HepG2 (cell line): ENCODE results near the gene ACAT2. TPM values are rescaled to one million over a fixed set of nuclear protein-coding genes. Genes with fewer than 3 reads are reported as not detected.

ENCODE experiments used
- ARHGAP35 ChIP-seq: sonication (generic); formaldehyde crosslinking; IDR thresholded peaks from 2 replicates; pipeline ENCODE4 v1.9.0; 2022; ENCODE audit warnings: mild to moderate bottlenecking, inconsistent platforms, moderate library complexity, missing genetic modification reagents, borderline replicate concordance
- ATF7 ChIP-seq, 2 experiments: fragments of 450-650 bp in 1 of 2; sonication (generic) in 1 of 2; formaldehyde crosslinking in 1 of 2; IDR thresholded peaks; 2 replicates each; pipeline versions ENCODE4 v1.4.0 to v1.6.1; 2016 to 2020; ENCODE audit warnings: antibody characterized with exemption in 1 of 2, mild to moderate bottlenecking in 1 of 2, missing genetic modification reagents in 1 of 2
- ELF4 ChIP-seq: sonication (generic); formaldehyde crosslinking; IDR thresholded peaks from 2 replicates; pipeline ENCODE4 v1.5.0; 2020; ENCODE audit warnings: missing genetic modification reagents, mild to moderate bottlenecking, moderate library complexity, borderline replicate concordance
- FOXK2 ChIP-seq: fragments of 450-650 bp; IDR thresholded peaks from 2 replicates; pipeline ENCODE4 v1.6.1; 2016
- HIVEP1 ChIP-seq: sonication (generic); formaldehyde crosslinking; IDR thresholded peaks from 2 replicates; pipeline ENCODE4 v1.4.0; 2020; ENCODE audit warnings: mild to moderate bottlenecking, missing genetic modification reagents
- HOXA9 ChIP-seq: sonication (generic); formaldehyde crosslinking; IDR thresholded peaks from 2 replicates; pipeline ENCODE4 v1.8.1; 2022; ENCODE audit warnings: missing genetic modification reagents, mild to moderate bottlenecking, moderate library complexity, borderline replicate concordance
- PHF8 ChIP-seq: sonication (generic); formaldehyde crosslinking; IDR thresholded peaks from 2 replicates; pipeline ENCODE4 v1.5.0; 2020; ENCODE audit warnings: missing genetic modification reagents
- SCMH1 ChIP-seq: sonication (generic); formaldehyde crosslinking; IDR thresholded peaks from 2 replicates; pipeline ENCODE4 v1.9.0; 2021; ENCODE audit warnings: missing genetic modification reagents, mild to moderate bottlenecking, borderline replicate concordance
- SNRNP70 ChIP-seq: fragments of 200-400 bp; formaldehyde crosslinking; IDR thresholded peaks from 2 replicates; pipeline ENCODE4 v1.6.1; 2017; ENCODE audit warnings: mild to moderate bottlenecking, low read depth, low read length, moderate library complexity
- TBX3 ChIP-seq: fragments of 450-650 bp; IDR thresholded peaks from 2 replicates; pipeline ENCODE4 v1.6.1; 2017; ENCODE audit warnings: antibody characterized with exemption, mild to moderate bottlenecking, inconsistent platforms, borderline replicate concordance
- TOPORS ChIP-seq: sonication (generic); formaldehyde crosslinking; IDR thresholded peaks from 2 replicates; pipeline ENCODE4 v1.8.0; 2023; ENCODE audit warnings: mild to moderate bottlenecking, missing genetic modification reagents
- ZBTB7B ChIP-seq: sonication (generic); formaldehyde crosslinking; IDR thresholded peaks from 2 replicates; pipeline ENCODE4 v1.4.0; 2020; ENCODE audit warnings: missing genetic modification reagents
- ZFP36 ChIP-seq: fragments of 150-350 bp; IDR thresholded peaks from 2 replicates; pipeline ENCODE4 v1.6.1; 2018; ENCODE audit warnings: borderline replicate concordance, low read length, low read depth; ENCODE audit not compliant: partially characterized antibody
- ZFX ChIP-seq: sonication (generic); formaldehyde crosslinking; IDR thresholded peaks from 2 replicates; pipeline ENCODE4 v1.4.0; 2020; ENCODE audit warnings: mild to moderate bottlenecking, low read depth, missing genetic modification reagents, moderate library complexity
- ZNF160 ChIP-seq: sonication (generic); formaldehyde crosslinking; IDR thresholded peaks from 2 replicates; pipeline ENCODE4 v1.8.0; 2022; ENCODE audit warnings: mild to moderate bottlenecking, inconsistent platforms, missing genetic modification reagents
- ZNF234 ChIP-seq: sonication (generic); formaldehyde crosslinking; conservative IDR thresholded peaks from 2 replicates; pipeline ENCODE4 v1.5.1; 2020; ENCODE audit warnings: mild to moderate bottlenecking, missing genetic modification reagents
- ZNF354B ChIP-seq: sonication (generic); formaldehyde crosslinking; IDR thresholded peaks from 2 replicates; pipeline ENCODE4 v1.8.0; 2022; ENCODE audit warnings: mild to moderate bottlenecking, missing genetic modification reagents
- ZNF441 ChIP-seq: sonication (generic); formaldehyde crosslinking; IDR thresholded peaks from 2 replicates; pipeline ENCODE4 v1.7.0; 2021; ENCODE audit warnings: missing genetic modification reagents, borderline replicate concordance
- ZNF552 ChIP-seq: sonication (generic); formaldehyde crosslinking; IDR thresholded peaks from 2 replicates; pipeline ENCODE4 v1.9.0; 2022; ENCODE audit warnings: missing genetic modification reagents, mild to moderate bottlenecking, borderline replicate concordance
- ZNF7 ChIP-seq: IDR thresholded peaks from 2 replicates; pipeline ENCODE4 v1.6.1; 2016; ENCODE audit warnings: missing biosample characterization, missing genetic modification reagents
- ZNF703 ChIP-seq: sonication (generic); formaldehyde crosslinking; IDR thresholded peaks from 2 replicates; pipeline ENCODE4 v1.5.1; 2020; ENCODE audit warnings: missing genetic modification reagents, mild to moderate bottlenecking, moderate library complexity, borderline replicate concordance
- ZNF720 ChIP-seq: sonication (generic); formaldehyde crosslinking; IDR thresholded peaks from 2 replicates; pipeline ENCODE4 v1.4.0; 2020; ENCODE audit warnings: missing genetic modification reagents
- polyA plus RNA-seq, 8 experiments: library from polyadenylated mRNA; depleted of rRNA in 3 of 8; stranded (reverse) in 7 of 8; unstranded in 1 of 8; fragments of >200 nt; fragmentation: Illumina TruSeq in 4 of 8; extraction: Trizol in 4 of 8; gene quantifications; 2 replicates each; pipeline versions ENCODE4 v1.2.1 to v1.2.3, GENCODE V29; 2011 to 2016; ENCODE audit warnings: low read depth in 4 of 8, missing spikeins in 1 of 8, mixed read lengths in 1 of 8; ENCODE audit not compliant: insufficient read depth in 1 of 8
- total RNA-seq, 5 experiments: library from RNA; depleted of rRNA; stranded (reverse); fragments of >200 nt; fragmentation: Illumina TruSeq; extraction: Trizol; gene quantifications; 2 replicates each; pipeline ENCODE4 v1.2.3, GENCODE V29; 2016; ENCODE audit warnings: low read depth in 1 of 5
- TF ChIP-seq, protein P1 (sequence below): IDR thresholded peaks from 2 replicates; pipeline ENCODE4 v1.6.1; 2016; ENCODE audit warnings: control low read depth
- TF ChIP-seq, protein P2 (sequence below): sonication (generic); formaldehyde crosslinking; IDR thresholded peaks from 2 replicates; pipeline ENCODE4 v1.4.0; 2020; ENCODE audit warnings: mild to moderate bottlenecking, missing genetic modification reagents
- TF ChIP-seq, protein P3 (sequence below): sonication (generic); formaldehyde crosslinking; conservative IDR thresholded peaks from 2 replicates; pipeline ENCODE4 v1.4.0; 2020; ENCODE audit warnings: missing genetic modification reagents
- TF ChIP-seq, protein P4 (sequence below): sonication (generic); formaldehyde crosslinking; IDR thresholded peaks from 2 replicates; pipeline ENCODE4 v1.8.0; 2023; ENCODE audit warnings: mild to moderate bottlenecking, missing genetic modification reagents

Gene ACAT2
- total and polyA plus RNA-seq, 2 of the 13 experiments (the other 11 are each of a cell fraction or from before 2014, with no cell fraction given), result 121 to 534 TPM

DNA sequence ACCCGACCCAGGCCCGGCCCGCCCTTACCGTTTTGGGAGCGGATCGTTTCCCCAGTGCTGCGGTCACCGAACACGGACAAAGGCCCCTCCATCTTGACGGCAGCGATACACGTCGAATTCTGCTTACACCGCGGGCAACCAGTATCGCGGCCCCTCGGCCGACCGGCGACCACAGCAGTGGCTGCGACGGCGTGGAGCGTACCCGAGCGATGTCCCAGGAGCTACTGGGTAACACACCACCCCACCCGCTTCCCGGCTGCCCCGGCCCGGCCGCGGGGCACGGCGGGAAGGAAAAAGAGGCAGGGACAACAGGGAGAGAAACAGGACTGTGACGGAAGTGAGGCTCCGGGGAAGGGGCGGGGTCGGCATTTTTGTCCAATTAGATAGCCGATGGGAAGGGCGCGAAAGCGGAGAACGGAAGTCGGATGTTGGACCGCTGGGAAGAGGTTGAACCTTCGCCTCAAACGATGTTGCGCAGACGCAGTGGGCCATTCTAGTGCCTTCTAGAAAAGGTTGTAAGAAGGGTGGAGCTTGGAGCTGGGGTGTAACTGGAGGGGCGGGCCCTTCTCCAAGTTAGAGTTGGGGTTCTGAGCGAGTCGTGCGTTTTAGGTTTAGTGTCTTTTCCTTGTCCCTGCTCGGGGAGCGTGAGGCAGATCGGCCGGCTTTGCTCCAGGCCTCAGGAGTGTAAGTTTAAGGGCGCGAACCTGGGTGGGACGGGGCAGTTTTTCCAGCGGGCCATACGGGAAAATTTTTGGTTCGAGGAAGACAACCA, 27.7 kb downstream of the ACAT2 start, which contains the start of gene TCP1 (continued):
- TF ChIP-seq ZNF7 (no peak), ELF4 (CRISPR knock-in tag) (peak; percentile 54; the same call in 1 of the 2 replicates), ZNF354B (CRISPR knock-in tag) (no peak; the same call in 1 of the 2 replicates), ZNF720 (CRISPR knock-in tag) (no peak), ZFP36 (no peak), TOPORS (peak; percentile 68; the same call in 1 of the 2 replicates), ATF7 (IDR thresholded peaks at IDR 0.05) (no peak), ATF7 (CRISPR knock-in tag; IDR thresholded peaks at IDR 0.05) (no peak; the same call in 1 of the 2 replicates), ZNF703 (CRISPR knock-in tag) (no peak), ZBTB7B (peak; percentile 20; the same call in 1 of the 2 replicates), HOXA9 (CRISPR knock-in tag) (peak; percentile 89; the same call in 1 of the 2 replicates), SCMH1 (CRISPR knock-in tag) (no peak), ZFX (CRISPR knock-in tag) (peak; percentile 93), ARHGAP35 (CRISPR knock-in tag) (no peak; the same call in 1 of the 2 replicates), SNRNP70 (no peak), FOXK2 (peak; percentile 97), ZNF441 (CRISPR knock-in tag) (no peak), ZNF160 (no peak), HIVEP1 (CRISPR knock-in tag) (peak; percentile 63), ZNF234 (peak; percentile 4; the same call in 1 of the 2 replicates), TBX3 (peak; percentile 26; the same call in 1 of the 2 replicates), ZNF552 (CRISPR knock-in tag) (no peak), PHF8 (CRISPR knock-in tag) (peak; percentile 97)
- TF ChIP-seq, protein P1, sequence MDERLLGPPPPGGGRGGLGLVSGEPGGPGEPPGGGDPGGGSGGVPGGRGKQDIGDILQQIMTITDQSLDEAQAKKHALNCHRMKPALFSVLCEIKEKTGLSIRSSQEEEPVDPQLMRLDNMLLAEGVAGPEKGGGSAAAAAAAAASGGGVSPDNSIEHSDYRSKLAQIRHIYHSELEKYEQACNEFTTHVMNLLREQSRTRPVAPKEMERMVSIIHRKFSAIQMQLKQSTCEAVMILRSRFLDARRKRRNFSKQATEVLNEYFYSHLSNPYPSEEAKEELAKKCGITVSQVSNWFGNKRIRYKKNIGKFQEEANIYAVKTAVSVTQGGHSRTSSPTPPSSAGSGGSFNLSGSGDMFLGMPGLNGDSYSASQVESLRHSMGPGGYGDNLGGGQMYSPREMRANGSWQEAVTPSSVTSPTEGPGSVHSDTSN (CRISPR knock-in tag), result no peak
- TF ChIP-seq, protein P2, sequence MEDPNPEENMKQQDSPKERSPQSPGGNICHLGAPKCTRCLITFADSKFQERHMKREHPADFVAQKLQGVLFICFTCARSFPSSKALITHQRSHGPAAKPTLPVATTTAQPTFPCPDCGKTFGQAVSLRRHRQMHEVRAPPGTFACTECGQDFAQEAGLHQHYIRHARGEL (CRISPR knock-in tag), result peak; percentile 18; the same call in 1 of the 2 replicates
- TF ChIP-seq, protein P3, sequence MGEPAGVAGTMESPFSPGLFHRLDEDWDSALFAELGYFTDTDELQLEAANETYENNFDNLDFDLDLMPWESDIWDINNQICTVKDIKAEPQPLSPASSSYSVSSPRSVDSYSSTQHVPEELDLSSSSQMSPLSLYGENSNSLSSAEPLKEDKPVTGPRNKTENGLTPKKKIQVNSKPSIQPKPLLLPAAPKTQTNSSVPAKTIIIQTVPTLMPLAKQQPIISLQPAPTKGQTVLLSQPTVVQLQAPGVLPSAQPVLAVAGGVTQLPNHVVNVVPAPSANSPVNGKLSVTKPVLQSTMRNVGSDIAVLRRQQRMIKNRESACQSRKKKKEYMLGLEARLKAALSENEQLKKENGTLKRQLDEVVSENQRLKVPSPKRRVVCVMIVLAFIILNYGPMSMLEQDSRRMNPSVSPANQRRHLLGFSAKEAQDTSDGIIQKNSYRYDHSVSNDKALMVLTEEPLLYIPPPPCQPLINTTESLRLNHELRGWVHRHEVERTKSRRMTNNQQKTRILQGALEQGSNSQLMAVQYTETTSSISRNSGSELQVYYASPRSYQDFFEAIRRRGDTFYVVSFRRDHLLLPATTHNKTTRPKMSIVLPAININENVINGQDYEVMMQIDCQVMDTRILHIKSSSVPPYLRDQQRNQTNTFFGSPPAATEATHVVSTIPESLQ, result no peak
- TF ChIP-seq, protein P4, sequence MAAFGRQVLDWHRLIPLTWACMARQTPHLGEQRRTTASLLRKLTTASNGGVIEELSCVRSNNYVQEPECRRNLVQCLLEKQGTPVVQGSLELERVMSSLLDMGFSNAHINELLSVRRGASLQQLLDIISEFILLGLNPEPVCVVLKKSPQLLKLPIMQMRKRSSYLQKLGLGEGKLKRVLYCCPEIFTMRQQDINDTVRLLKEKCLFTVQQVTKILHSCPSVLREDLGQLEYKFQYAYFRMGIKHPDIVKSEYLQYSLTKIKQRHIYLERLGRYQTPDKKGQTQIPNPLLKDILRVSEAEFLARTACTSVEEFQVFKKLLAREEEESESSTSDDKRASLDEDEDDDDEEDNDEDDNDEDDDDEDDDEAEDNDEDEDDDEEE, result no peak
